Glomerular endothelial cell (primary cell): ENCODE data around the gene MTMR8. TPM values are rescaled to one million over a fixed set of nuclear protein-coding genes. Genes with fewer than 3 reads are reported as not detected.

Experiments
- DNase-seq: peaks from one replicate; pipeline ENCODE4 v3.0.0-alpha.2; 2011; ENCODE audit warnings: low read depth, low spot score; ENCODE audit errors: extremely low read depth
- total RNA-seq: library from RNA; depleted of rRNA; stranded (reverse); fragments of >200 nt; gene quantifications from 2 replicates; pipeline ENCODE4 v1.2.3, GENCODE V29; 2015

MTMR8 gene
- total RNA-seq, 1 donor from 2014 or later = 0.82 TPM

DNA sequence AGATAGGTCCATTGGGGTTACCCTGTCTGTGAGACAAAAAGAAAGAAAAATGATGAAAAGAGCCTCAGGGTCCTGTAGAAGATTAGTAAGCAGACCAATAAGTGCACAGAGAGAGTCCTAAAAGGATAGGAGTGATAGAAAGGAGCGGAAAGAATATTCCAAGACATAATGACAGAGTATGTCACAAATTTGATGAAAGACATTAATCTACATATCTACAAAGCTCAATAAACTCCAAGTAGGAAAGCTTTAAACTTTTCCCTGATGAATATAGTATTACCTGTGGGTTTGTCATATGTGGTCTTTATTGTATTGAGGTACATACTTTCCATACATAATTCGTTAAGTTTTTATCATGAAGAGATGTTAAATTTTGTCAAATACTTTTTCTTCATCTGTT lies 73.7 kb downstream of the MTMR8 start:
- DNase-seq = no peak

DNA sequence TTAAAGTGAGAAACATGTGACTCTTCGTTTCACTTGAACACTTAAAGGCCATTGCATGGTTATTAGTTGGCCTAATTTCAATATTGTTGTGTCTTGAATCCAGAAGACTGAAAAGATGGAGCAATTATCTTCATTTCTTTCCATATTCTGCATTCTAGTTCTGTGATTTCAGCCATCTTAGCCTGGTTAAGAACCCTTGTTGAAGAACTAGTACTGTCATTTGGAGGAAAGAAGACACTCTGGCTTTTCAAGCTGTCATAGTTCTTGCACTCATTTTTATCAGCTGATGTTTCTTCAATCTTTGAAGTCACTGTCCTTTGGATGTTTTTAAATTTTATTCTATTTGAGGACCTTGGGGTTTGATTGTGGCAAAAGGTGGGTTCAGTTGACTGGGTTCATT lies 81.6 kb downstream of the MTMR8 start:
- DNase-seq = no peak

DNA sequence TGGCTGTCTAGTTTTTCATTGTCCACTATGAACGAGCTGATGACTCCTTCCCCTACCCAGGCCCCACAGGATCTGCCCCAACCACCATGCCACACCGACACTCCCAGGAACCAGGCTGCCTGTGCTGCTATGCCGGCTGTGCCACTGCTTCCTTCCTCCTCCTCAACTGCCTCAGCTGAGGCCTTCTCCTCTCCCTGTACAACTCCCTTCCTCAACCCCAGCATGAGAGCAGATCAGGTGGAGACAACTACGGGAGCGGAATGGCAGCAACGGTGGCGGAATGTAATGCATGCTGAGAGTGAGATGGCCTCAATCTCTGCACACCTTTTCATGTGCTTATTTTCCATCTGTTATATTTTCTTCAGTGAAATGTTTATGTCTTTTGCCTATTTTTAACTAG lies 88.5 kb downstream of the MTMR8 start:
- DNase-seq = no peak

DNA sequence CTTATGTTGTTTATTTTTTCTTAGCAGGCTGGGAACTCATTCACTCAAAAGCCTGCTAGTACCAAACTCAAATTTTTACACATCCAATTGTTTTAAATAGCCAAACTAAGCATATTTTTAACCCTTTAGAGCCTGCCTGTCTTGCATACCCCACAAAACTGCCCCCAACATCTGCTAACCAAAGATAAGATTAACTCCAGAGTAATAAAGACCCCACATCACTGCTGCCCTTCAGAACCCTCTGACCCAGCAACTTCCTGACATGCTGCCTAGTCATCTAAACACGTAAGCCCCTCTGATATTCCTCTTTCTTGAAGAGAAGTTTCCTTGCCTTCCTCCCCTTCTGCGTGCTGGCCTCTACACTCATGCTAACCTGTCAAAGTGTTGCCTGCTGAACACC lies 104.1 kb downstream of the MTMR8 start:
- no peak for DNase-seq

DNA sequence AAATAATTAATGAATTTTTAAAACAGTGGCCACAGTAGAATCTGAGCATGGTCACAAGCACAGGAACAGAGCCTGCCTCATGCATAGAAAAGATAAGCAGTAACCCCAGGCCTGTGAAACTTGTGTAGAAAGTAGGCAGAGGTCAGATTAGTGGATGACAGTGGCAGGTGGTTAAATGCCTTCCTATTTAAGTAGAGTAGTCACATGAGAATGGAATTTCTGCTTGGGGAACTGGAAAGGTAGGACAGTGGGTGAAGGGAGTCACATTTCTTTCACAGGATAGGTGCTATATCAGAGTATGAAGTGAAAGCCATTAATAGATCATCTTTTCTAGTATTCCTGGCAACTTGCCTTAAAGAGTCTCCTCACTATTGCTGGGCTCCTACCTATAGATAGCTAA lies 130.0 kb downstream of the MTMR8 start:
- no peak for DNase-seq

DNA sequence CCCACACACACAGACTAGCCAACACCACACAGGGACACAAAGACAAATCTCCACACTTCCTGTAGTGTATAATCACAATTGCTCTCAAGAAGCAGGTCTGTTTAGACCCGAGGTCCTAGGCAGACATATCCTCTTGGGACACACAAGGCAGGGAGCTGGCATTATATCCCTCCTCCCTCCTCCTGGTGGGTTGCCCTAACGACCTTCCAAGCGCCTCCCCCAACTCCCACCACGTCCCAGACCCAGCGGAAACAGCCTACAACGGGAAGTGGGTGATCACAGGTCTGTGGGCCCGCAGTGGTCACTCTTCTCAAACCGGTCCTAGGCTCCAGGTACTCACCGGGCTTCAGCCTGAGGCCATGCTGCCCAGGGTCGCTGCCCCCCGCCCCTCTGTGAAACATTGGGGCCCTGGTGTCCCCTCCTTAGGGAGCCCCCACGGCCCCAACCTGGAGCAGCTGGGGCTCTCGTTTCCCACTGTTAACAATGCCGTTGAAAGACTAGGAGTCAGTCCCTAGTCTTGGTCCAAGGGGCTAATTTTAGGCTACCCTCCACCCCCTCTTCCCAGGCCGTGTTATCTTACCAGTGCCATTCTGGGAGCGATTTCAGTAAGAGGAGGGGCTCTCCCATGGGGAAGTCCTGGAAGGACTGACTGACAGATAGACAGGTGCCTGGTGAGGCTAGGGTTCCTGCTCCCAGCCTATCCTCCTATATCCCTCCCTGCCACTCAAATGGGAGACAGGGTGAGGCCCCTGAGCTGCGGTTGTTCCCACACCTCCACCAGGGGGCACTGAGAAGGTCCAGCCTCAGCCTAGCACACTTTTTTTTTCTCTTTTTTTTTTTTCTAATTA lies 164.9 kb downstream of the MTMR8 start, which contains the start of gene ASB12:
ASB12 (minus strand) TSS at position 485 of the 848 bp plus-strand sequence. CDS start 4,957 bp downstream, outside the sequence.
- no peak for DNase-seq

DNA sequence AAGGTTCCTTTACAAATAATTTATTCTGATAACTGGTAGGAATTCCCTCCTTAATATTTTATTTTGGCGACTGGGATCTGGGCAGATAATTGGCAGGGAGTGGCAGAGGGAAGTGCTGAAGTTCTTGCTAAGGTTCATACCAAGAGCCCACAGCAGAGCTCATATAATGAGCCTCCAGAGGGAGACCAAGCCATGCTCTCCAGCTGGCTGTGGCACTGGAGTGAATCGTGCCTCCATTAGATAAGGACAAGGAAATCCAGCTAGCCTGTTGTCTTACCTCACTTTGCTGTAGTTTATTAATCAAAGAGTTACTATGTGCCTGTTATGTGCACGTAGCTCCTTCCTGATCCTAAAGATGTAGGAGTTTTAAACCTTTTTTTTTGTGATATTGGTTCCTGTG lies 166.1 kb downstream of the MTMR8 start:
- DNase-seq = no peak

Other genes starting within 250 kb of the MTMR8 start
- gene AMER1, start 189.7 kb downstream of the MTMR8 start, total RNA-seq = 1.1 and 2.2 TPM in 2 replicates
- 2.0 TPM in 1 of 2 replicates, not detected in the other for gene ASB12, start 164.8 kb downstream of the MTMR8 start, total RNA-seq